ENCODE data around the gene PACRG.

- TF ChIP-seq CTCF (conservative IDR thresholded peaks at IDR 0.05 in 1 of 2, IDR thresholded peaks at IDR 0.05 in 1 of 2; ENCODE audit: extremely low read depth in 1 of 2, insufficient read depth in 1 of 2, low read depth in 1 of 2, low read length in 2 of 2) (no peak), EZH2 (IDR thresholded peaks at IDR 0.05; ENCODE audit: borderline replicate concordance, low read length) (no peak)
These were observed 86.7 kb downstream of the PACRG start for GRCh38 chr6:162814426-162814973.
